NOMO-1 treated with DMSO at 0.1 percent for 48 hours (cell line): ENCODE results near the gene MAP6.
A peak's percentile ranks its signal among the peaks of the same experiment; 100 is the strongest.

Experiments
- DNase-seq: peaks from one replicate; lab custom pipeline; 2025; ENCODE audit not compliant: unreplicated experiment; lab: John Stamatoyannopoulos, UW

MAP6 gene

DNA sequence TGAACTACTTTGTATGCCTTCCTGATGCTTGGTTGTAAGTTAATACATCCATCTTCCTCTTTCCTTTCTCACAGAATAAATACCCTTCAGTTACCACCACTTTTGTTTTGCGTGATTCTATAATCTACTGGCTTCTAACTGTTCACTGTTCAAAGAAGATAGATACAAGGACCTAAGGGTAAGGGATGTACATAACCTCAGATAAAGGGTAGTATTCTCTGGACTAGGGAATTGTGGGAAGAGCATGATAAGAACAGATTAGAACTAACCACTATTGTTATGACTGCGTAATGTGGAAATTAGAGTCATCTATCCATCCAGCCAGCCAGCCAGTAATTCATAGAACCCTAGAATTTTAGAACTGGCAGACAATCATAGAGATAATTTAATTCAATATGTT is 36.4 kb downstream of the MAP6 start:
- DNase-seq = no peak

DNA sequence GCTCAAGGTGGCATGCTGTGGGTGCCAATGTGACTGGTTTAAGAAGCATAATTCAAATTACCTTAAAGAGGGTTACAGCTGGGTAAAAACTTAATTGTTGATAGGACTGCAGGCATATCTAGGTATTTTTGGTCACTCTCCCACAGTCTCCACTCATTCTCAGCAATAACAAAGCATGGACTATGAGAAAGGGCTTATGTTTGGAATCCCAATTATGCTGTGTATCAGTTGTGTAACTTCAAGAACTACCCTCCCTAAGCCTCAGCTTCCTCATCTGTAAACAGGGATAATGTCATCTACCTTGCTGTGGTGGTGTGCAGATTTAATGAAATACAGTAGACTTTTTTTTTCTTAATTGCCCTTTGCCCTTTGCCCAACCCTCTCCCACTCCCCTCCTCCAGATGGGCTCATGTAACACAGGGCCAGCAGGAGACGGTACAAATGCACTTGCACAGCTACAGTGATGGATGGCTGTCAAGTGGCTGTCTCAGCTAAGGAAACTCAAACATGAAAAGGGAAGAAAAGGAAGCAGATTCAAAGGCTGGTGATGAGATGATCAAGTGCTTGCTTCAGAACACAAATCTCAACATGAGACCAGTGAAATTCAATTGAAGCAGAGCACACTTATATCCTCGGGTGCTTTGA is 37.6 kb downstream of the MAP6 start:
- DNase-seq = no peak

DNA sequence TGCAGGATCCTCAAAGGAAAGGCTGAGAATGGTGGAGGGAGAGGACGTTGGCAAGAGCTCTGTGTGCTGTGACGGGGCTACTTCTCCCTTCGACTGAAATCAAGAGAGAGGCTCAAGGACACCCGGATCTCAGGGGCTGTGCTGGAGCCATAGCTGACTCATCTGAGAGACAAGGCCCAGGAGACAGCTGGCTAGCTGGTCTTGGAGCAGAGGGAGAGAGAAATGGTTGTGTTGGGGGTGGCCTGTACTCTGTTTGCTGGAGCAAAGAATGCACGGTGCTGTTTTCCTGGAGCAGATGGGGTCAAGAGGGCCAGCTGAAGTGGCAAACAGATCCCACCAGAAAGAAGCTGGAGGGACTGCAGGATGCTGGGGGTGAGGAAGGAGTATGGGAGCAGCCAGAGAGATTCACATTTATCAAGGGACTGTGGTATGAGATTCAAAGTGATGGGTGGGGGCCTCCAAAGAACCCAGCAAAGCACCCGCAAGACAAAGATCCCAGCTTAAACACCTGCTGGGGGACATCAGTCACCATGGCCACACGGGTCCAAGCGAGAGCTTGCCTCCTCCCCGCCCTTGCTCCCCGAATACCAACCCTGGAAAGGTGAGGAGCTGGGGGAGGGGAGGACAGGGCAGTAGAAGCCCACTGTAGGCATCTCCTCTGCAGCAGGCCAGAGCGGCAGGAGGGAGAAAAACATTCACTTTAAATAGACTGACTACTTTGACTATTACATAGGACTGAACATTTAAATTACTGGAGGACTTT is 40.8 kb downstream of the MAP6 start:
- DNase-seq = no peak

DNA sequence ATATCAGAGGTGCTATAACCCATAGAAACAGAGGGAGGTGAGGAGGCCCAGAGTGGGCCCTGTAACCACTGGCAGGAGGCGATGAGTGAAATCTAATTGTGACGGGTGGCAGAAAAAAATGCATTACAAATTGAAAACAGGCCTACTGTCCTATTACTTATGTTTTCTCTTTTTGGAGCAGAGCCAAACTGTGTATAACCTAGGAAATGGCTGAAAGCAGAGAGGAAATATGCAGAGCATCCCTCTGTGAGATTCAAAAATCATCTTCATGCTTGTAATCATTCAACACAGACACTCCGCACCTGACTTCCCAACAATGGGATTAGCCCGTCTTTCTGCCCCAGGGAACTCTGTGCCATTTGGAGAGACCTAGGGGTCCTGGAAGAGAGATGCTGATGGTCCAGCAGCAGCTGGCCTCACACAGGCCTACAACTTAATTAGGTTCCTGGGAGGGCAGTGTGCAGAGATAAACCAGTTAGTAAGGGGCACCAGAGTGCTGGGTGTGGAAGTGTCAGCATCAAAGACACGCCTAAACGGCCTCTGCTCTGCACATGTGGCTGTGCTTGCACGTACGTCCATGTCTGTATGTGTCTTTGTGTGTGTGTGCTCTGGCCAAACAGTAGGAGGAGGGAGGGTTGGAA is 41.8 kb downstream of the MAP6 start:
- DNase-seq = no peak

DNA sequence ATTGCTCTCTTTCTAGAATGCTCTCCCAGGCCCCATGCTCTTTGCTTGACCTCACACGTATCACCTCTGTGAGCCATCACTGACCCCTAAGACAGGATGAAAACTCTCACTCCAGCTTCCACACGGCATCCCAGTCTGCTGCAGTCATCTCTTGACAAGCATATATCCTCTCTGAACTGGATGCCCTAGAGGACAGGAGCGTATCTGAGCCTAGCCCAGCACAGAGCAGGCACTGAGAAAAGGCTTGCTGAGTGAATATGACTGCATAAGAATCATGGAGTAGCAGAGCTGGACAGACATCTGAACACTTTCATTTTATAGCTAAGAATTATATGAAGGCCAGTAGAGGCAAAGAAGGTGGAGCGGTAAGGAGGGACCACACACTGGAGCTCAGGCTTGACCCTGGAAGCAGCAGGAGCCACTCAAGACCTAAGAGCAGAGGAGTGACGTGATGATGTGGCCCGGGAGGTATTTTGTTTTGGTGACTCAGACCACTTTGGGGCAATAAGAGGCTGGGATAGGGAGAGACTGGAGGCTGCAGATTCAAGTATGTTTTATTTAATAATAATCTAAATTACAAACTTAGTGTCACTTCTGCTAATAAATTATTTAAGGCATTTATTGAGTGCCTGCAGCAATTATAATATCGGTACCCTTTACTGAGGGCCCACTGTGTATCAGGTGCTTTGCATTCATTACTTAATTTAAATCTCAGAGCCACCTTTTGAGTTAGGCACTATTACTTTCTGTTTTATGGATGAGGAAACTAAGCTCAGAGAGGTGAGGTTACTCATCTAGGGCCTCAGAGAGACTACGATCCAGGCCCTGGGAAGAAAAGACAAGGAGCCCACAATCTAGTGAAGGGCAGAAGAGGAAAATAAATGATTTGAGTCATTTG is 42.6 kb downstream of the MAP6 start:
- no peak for DNase-seq

DNA sequence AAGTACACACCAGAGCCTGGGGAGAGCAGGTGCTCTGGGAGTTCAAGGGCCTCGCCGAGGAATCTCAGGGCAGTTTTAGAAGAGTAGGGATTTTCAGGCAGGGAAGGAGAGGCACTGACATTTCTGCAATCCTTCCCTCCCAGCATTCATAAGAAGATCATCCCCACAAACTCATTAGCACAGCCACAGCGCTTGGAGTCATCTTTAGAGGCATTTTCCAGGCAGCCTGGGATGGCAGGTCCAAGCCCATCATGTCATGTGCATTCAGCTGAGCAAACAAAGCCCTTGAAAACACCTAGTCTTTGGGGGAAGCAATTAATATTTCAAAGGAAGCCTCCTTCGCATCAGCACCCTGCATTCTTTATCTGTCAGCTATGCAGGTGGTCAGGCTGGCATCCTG is 43.8 kb downstream of the MAP6 start:
- no peak for DNase-seq

DNA sequence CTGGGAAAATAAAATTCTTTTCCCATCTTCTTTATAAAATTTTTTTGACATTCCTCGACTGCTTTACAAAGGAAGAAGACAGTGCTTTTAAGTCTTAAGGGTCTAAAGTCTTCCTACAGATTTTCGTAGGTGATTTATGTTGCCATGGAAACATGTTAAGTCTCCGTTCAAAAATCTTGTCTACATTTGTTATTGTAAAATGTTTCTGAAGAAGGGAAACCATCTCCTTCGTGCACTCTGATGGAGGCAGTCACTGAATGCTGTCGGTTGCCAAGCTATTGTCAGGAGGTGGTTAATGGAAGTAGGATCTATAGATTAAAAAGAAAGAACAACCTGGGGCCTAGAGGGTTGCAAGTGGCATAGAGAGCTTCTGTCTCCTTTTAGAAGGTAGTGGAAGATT is 52.6 kb downstream of the MAP6 start:
- no peak for DNase-seq

DNA sequence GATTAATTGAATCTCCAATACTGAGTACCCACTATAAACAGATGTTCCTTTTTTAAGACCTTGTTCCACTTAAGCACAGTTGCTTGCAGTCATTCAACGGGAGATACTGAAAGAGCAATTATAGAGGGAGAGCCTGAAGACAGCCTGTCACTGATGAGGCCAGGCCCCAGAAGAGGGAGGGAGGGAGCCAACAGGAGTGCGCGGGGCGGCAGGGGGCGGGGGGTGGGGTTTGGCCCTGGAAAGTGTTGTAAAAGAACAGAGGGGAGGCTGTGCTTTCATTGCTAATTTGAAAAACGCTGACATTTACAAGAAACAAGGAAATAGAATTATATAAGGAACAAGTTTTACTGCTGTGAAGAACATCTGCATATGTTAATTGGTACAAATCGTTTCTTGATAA is 53.1 kb downstream of the MAP6 start:
- DNase-seq = no peak

DNA sequence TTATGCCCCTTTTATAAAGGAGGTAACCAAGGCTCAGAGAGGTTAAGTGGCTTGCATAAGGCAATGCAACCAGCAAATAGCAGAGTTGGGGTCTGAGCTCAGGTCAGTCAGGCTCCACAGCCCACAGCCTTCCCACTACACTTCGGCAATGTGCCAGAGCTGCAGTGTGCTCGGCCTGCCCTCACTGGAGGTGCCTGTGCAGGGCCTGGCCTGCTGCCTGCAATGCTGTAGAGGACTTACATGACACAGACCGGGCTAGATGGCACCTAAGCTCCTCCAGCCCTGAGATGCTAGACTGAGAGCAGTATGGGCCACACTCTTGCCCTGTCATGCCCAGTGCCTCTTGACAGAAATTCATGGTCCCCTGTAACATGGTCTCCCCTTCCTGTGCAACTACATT is 57.0 kb downstream of the MAP6 start:
- no peak for DNase-seq

DNA sequence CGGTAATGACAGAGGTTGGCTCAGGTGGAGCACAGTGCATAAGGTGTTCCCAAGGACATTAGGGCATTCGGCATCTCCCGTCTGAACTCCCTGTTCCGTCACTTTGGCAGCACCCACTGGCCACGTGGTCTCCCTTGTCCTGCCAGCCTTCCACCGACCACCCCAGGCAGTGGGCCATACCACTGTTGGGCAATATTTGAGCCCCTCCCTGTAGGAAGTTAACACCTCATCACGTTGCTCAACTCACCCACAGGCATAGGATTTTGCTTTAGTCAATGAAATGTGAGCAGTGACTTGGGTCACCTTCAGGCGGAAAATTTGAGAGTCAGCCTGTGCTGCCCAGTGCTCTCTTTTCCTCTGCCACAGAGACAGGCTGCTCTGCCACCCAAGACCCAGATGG is 62.7 kb downstream of the MAP6 start:
- DNase-seq = no peak

DNA sequence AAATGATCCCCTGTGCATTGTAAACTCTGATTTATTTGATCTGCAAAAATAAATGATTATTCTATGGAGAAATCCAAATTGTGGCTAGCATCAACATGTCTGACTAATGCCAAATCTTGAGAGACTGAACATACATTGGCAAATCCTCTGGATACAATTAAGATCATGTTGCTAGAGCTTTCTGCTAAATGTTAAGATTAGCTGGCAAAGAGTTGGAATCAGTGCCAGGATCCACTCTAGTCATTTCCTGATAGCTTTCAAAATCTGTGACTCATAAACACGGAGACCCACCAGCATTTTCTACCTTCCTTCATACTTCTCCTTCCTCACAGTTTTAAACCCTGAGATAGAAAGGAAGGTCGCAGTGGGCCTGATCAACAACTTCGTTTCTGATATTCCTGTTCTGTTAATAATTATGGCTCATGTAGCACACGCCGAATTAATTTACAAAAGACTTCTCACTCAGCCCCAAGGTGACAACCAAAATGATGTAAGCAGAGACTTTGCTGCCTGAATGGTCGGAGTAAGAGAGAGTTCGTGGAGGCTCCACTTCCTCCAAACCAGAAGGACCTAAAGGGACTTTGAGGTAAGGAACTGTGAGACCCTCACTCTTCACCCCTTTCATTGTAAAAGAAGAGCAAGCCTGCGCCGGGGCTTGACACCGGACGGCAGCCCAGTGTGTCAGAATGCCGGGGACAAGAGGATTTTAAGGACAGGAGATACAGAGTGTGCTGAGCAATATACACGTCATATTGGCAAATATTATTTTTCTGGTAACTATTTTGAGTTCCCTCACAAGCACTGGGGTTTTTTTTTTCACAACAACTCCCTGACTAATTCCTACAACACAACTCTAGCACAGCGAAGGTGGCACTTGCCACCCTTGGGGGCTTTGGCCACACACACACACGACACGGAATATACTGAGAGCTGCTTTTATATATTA is 64.8 kb downstream of the MAP6 start:
- DNase-seq = peak; percentile 23

DNA sequence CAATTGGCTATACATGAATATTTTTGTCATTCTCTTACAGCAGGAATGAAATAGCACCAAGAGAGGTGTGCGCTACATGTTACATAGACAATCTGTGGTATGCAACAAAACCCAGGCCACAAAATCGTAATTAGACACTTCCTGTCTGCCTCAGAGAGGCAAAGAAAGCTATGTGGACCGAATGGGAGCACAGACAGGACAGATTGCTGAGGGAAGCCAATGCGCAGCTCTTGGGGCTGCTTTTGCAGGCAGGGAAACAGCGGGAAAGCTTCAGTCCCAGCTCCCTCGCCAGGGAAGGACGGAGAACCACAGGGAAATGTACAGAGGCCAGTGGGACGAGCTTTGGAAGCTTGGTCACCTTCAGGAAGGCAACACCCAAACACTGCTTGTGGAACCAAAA is 65.9 kb downstream of the MAP6 start:
- peak; percentile 42 for DNase-seq

DNA sequence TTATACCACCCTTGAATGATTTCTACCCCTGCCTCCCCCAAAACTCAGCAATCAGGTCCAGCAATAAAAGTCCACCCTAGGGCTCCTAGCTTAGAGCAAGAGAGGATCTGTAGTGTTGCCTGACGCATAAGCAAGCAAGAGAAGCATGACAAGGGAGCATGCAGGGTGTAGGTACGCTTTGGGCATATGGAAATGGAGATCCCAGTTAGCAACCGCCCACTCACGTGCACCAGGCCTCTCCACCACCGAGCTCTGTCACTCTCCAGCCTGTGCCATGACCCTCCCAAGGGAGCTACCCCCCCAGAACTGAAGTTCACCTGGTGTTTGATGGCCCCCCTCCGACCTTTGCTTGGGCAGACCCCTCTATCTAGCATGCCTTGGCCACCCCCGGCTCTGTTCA is 67.3 kb downstream of the MAP6 start:
- DNase-seq = no peak

DNA sequence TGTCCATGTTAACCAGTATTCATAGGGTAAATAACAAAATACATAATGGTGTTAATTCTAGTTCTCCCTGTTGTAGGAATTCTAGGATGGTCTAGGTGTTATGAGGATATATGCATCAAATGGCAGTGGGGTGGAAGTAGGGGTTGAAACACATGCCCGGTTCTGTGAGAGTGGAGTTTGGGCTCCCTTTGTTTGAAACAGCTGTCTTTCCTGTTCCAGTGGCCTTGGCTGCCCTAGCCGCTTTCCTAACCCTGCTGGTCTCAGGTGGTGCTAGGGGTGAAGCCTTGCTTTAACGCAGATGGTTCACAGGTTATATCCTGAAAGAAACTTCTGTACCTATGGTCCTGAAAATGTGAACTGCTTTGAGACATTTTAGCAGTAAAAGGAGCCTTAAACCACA is 68.5 kb downstream of the MAP6 start:
- DNase-seq = no peak

DNA sequence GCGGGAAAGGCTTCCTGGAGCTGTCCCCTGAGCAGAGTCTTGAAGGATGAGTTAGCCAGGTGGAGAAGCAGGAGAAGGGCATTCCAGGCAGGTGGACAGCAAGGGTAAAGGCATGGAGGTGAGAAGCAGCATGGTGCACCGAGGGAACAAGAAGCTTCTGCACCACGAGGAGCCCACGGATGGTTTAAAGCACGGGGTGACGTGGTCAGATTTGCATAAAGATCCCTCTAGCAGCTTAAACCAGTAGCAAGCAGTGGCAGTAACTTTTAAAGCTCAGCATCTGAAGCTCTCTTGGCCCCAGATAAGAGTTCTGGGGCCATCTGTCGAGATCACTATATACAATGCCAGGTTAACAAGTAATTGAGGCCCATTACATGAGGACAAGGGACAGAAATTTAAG is 69.9 kb downstream of the MAP6 start:
- no peak for DNase-seq

DNA sequence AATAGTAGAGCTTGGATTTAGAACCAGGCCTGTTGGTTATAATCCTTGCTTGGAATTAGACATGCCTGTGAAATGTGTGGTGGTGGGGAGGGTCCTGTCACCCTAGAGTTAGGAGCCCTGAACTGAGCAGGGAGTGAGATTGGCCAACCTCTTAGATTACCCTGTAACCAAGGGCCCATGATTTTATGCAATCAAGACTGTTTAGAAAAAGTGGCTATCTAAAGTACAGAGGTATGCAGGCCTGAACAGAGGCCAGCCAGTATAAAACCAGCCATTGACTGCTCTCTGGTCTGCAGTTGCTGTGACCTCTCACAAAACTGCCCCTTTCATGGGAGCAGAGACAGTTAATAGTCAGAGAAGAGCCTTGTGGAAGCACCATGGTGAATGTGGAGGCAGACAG is 70.6 kb downstream of the MAP6 start:
- DNase-seq = no peak

DNA sequence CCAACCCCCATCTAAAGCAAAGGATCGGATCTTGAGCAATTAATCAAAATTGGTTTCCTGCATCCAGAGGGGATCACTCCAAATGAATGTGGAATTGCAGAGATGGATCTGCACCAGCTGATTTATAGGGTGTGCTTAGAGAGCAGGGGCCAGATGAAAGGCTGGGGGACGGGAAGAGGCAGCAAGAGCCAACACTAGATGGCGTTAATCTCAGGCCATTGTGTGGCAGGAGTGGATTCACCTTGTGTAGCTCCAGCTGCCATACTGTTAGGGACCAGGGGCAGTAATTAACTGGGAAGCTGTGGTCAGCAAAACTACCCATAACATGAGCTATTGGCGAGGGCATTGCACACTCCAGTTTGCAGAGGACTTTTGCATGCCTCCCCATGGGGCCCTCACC is 71.2 kb downstream of the MAP6 start:
- DNase-seq = no peak

DNA sequence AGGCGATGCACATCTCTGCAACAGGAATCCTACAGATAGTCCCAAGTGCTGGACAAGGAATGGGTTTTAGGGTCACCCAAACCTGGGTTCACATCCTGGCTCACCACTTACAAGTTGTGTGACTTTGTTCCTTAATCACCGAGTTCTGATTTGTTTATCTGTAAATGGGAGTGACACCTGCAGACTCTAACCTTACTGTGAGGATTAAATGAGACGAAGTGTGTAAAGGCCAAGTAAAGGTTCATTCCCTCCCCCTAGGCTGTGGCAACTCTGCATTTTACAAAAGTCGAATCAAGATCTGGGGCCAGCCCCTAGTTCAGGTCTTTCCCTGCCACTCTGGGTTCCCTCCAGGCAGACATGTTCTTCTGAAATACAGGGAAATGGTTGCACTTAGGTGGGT is 71.9 kb downstream of the MAP6 start:
- DNase-seq = no peak

DNA sequence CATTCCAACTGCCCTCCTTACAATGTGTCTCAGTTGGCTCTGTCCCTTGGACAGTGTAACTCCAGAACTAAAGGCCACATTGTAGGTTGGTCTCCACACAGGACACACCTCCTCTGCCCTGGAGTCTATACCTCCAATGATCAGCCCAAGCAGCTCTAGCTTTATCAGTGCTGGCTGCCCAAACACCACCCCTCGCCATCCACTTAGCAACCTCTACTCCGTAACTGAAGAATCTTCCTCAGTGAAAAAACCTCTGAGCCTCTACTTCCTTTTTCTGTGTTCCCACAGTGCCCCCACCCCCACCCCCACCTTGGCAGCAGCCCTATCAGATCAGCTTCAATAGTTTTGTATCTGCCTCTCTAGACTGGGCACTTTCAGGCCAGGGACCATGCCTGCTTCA is 73.4 kb downstream of the MAP6 start:
- no peak for DNase-seq

DNA sequence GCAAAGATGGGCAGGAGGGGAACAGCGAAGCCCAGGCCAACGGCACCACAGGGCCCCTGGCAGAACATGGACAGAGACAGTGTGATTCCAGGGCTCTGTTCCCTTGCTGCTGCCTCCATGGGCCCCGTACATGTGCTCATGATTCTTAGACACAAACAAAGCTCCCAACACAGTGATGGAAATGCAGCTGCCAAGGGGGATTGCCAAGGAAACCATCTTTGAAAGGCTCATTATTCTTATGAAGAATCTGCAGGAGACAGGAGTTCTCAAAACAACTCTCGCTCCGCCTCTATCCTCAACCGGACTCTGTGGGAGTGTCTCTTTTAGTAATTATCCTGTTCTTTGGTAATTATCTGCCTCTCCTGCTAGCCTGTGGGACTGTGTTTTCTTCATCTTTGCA is 74.6 kb downstream of the MAP6 start:
- no peak for DNase-seq
